GM21515 (cell line): ENCODE results near the gene DSCAM.
"Not testable (repeated sequence)": the region's sequence is repeated elsewhere in the genome, so short reads cannot be mapped to it uniquely, and the experiment has no call there.

Source experiments
- ATAC-seq: cut with Tn5 transposase; IDR thresholded peaks from one replicate; pipeline ENCODE4 v1.9.1; 2021; ENCODE audit not compliant: unreplicated experiment

The DSCAM gene

DNA sequence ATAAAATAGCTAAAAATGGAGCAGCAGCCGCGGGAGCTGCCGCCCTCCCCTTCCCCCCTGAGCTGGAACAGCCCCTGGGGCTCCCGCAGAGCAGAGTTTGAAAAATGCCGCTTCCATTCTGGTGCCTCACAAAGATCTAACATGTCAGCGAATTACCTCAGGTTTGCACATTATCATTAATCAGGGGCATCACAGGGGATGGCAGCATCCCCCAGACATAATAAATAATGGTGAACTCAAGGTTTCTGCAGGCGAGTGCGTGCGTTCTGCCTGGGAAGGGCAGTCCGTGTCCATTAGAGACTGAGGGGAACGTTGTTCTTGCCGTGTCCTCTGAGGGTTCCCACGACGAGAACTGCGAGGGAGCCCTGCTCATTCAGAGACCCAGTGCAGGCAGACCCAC lies 372.4 kb downstream of the DSCAM start:
- no peak for ATAC-seq

DNA sequence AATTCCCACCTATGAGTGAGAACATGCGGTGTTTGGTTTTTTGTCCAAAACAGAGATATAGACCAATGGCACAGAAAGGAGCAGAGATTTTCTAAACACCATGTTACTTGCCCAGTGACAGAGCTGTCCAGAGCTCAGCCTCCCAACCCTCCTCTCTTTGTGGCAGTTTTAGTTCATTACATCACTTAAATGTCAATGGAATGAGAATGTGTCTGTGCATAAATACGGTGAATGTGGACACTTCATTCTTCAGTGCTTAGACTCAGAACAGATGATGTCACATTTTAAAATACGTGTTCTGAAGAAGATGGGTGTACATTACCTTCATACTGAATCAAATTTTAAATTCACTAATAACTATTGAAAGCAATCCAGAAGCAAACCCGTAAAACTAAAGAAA lies 374.9 kb downstream of the DSCAM start:
- no peak for ATAC-seq

DNA sequence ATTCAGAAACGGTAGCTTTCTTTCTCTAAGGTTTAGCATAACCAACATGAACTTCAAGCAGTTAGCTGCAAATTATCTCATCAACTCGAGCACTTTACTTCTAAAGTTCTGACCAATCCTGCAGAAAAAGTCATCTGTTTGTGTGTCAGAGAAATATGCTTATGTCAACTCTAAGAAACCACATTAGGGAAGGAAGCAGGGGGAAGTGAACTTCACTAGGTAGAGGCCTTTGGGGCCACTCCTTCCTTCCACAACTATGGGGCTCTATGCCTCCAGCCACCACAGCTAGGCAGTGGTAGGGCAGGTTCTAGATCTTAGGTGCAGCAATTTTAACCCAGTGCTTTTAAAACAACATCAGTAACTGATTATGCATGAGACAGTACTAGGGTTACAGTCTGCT lies 375.9 kb downstream of the DSCAM start:
- no peak for ATAC-seq

DNA sequence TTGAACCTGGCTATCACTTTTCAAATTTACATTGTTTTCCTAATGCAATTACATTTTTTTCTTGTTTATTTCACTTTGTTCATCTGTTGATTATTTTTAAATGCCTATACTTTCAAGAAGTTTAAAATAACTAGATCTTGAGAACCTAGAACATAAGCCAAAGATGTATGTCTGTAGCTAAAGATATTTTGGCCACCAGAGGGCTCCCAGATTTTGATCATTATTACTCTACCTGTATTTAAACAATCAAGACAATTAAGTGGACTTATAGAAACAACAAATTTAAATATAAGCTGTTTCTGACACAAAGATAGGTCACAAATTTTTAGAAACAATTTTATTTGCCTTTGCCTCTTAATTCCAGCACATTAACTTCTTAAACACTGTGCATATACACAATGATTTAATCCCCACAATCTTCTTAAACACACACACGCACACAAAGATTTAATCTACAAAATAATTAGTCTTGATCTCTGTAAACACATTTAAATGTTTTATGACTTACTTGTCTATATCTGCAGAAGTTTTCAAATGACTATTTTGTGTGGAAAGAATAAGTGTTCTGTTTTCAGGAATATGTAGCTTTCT lies 380.0 kb downstream of the DSCAM start:
- no peak for ATAC-seq

DNA sequence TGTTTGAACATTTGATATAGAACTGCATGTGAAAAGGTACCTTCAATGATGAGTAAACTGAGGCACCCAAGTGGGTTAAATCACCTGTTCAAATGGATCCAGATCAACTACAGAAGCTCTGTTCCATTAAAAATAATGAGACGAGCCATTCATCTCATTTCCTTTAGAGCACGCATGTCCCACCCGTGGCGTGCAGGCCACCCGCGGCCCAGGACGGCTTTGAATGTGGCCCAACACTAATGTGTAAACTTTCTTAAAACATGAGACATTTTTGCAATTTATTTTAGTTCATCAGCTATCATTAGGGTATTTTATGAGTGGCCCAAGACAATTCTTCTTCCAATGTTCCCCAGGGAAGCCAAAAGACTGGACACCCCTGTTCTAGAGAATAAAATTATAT lies 381.6 kb downstream of the DSCAM start:
- no peak for ATAC-seq

DNA sequence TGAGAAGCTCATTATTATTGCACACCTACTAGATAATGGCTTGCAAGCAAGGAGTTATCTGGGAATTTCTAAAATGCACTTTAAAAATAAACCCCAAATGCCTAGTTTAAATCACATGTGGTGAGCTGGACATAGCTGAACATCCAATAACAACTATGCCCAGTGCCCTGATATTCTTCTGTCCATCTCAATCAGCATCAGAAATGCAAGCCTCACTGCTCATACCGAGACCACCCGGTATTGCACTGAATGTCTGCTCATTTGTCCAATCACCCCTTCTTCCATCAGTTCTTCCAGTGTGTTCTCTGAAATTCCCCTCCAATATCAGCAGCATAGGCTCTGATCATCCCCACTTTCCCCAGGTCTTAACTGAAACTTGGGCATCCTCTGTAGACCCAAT lies 383.8 kb downstream of the DSCAM start:
- no peak for ATAC-seq

DNA sequence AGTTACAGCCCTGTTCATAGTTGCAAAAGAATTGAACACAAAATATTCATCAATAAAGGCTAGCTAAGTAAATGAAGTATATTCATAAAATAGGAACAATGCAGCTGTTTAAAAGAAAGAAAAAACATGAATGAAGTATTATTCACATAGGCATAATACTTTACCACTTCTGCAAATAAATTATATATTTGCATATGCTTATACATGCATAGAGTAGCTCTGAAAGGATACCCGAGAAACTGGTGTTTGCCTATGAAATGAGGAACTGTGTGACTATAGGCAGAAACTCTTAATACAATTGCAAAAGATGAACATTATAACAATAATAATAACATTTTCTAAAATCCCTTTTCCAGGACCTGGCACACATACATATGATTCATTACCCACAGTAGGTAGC lies 385.9 kb downstream of the DSCAM start:
- ATAC-seq = no peak

DNA sequence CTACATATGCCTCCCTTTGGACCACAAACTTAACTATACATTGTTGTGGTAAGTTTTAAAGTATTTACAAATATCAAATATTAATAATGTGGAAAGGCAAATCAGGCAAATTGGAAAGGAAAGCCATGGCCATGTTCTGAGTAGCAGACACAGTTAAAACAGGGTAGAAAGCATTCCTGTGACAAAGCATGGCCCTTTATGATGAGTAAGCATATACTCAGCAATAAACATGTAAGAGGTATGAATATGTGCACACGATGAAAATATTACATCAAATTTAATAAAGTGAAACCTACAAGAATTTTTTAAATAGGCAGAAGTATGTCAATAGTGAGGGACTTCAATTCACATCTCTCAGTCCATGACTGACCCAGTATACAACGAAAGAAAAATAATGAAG lies 389.2 kb downstream of the DSCAM start:
- no peak for ATAC-seq

DNA sequence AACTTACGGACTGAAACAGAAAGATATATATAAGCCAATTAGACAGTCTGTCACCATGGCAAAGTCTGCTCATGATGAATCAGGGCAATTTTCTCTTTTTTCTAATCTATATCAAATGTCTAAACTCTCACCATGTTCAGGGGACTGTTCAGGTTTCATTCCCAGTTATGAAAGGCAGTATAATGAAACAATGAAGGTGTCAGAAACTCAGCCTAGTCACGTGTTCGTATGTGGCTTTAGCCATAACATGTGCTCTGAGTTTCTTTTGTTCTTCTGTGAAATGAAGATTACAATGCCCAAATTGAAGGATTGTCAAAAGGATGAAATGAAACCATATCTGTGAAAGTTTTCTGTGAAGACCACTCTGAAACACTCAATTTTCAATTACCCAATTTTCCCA lies 392.9 kb downstream of the DSCAM start:
- ATAC-seq = no peak

DNA sequence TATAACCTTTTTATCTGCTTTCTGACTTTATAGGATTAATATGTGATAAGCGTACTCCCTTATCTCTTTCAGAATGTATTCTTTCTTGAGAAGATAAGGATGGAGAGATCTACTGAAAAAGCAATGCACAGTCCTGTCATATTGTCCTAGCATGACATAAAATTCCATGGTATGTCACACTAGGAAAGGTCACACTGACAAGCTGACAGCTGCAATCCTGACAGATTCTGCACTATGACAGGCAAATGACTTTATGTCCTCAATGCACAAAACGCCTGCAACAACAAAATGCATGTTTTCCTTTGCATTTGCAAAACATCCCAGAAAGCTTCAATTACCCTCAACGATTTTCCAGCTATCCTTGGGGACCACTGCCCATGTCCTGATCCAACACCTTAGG lies 393.8 kb downstream of the DSCAM start:
- ATAC-seq = no peak

DNA sequence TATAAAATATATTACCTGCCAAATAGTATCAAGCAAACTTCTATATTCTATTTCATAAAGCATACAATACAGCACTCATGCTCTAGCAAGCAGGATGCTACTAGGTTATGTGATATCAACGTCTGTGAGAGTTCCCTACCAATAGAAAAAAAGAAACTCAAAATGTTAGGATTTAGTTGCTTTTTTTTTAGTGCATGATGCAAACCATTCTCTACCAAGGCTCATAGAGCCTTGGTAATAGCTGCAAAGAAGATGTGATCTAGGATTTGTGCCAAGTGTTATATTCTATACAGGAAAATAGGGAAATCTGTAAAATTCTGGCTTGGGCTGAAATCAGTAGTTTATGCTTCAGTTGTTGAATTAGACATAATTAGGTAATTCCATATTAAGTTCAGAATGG lies 394.4 kb downstream of the DSCAM start:
- no peak for ATAC-seq

DNA sequence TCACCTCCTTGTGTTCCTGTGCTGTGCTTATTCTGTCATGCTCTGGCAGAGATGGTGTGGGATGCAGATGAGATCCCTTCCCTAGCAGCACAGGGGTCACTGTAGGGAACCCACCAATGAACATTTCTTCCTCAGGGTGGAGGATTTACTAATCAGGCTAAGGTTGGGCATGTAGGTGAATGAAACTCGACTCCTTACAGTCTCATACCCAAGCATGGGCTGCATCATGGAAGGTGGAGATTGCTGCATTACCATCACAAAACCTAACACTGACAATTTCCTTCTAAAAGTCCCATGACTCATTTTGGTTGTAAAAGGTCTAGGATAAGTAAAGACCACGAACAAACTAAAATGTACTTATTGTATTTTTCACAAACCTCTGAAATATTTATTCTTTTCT lies 399.9 kb downstream of the DSCAM start:
- no peak for ATAC-seq

DNA sequence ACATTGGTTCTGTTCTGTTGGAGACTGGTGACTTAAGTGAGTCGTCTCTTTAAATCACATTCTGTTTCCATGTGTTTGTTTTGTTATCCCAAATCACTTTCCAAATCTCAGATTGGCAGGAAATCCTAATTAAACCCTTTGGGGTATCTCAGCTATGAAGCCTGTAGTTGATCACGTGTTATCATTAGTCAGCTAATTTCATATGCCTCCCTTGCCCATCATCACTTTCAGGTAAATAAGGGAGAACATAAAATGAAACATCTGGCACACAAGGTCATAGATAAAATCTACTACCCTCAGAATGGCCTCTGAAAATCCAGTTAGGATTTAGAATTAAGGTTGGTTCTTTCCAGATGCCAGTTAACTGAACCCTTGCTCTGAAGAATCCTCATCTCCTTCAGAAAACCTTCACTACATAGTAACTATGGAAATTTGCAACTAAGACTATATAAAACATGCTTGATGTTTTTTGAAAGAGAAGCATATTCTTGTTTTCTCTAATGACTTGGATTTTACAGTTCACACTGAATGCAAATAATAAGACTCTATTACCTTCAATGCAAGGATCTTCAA lies 401.5 kb downstream of the DSCAM start:
- ATAC-seq = no peak

DNA sequence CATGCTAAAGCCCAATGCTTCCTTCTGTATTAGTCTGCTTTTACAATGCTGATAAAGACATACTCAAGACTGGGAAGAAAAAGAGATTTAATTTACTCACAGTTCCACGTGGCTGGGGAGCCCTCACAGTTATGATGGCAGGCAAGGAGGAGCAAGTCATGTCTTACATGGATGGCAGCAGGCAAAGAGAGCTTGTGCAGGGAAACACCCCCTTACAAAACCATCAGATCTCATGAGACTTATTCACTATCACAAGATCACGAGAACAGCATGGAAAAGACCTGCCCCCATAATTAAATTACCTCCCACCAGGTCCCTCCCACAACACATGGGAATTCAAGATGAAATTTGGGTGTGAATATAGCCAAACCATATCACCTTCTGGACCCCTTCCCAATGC lies 407.4 kb downstream of the DSCAM start:
- ATAC-seq = not testable (repeated sequence)

DNA sequence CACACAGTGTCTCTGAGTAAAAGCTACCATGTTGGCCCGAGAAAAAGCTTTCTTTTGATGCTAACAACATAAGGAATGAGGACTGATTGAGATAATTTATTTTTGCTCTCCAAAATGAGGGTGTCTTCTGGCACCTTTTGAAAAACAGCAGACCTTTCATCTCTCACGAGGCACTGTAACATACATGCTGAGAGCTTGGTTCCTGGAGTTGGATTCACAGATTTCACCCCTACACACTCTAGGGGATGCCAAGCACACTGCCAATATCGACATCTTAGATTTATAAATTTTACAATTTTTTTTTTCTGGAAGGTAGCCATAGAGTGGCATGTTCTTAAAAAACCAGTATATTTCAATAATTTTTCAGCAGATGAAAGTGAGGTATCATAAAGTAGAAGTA lies 408.3 kb downstream of the DSCAM start:
- no peak for ATAC-seq

DNA sequence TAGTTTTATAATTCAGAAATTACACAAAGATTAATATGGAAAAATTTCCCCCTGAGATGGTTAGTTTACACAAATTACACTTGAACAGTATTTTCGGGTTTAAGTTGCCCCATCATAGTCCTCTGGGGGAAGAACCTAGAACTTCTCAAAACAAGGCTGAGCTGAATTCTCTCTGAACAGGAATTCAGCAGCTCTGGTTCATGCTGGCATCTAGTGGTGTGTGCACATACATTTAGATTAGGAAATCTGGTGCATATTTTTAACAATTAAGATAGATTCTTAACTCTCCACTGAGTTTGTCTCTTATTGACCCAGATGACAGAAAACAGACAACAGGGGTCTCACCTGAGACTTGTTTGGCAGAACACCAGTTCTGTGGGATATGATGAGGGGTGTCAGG lies 410.7 kb downstream of the DSCAM start:
- ATAC-seq = no peak

DNA sequence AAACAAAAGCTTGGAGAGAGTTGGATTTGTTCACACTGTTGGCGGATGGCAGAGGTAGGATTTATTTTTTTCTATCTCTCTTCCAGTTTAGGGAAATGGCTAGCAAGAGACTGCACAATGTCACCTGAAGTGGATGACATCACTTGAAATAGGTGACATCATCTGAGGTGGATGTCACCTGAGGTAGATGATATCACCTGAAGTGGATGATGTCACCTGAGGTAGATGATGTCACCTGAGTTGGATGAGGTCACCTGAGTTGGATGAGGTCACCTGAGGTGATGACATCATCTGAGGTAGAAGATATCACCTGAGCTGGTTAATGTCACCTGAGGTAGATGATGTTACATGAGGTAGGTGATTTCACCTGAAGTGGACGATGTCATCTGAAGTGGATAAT lies 413.4 kb downstream of the DSCAM start:
- ATAC-seq = no peak

DNA sequence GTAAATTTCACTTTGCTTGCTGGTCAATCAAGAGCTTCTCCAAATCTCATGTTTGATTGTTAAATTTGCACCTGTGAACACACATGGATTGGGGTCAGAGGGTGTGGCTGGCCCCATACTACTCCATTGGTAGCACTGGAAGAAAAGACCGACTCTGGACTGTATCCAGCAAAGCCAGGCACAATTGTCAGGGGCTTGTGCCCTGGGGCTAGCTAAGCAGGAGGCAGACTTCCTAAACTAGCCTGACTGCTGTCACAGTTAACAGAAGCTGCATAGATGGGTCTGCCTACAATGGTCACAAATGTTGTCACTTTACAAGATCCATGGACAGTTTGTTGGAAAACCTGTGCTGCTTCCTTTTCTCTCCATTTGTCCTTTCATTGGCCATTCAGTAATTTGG lies 421.0 kb downstream of the DSCAM start:
- no peak for ATAC-seq

DNA sequence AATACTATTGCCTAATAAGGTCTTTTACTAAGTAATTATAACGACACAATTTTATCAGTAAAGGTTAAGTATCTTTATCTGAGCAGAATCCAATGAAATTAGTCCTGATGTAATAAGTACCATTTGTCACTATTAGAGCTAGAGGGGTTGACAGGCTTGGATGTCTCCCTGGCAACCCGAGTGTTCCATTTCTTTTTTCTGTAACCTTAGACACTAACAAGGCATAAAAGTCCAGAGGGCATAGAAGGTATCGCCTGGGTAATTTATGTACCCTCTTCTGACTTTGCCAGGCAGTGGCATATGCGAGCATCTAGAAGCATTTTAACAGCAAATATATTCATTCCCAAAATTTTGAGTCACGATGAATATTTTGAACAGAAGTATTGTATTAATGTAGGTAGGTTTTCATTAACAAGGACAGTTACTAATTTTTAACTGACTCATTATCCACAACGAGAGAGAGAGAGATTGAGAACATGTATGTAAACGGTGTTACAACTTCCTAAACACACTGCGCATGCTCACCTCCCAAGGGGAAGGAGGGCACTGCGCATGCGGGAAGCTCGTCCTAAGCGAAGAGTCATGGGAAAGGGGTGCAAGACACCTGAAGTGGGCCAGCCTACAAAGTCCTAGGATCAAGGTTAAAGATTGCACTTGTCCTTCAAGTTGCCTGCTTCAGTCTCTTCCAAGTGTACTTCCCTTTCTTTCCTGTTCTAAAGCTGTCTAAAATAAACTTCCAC lies 423.9 kb downstream of the DSCAM start:
- no peak for ATAC-seq

DNA sequence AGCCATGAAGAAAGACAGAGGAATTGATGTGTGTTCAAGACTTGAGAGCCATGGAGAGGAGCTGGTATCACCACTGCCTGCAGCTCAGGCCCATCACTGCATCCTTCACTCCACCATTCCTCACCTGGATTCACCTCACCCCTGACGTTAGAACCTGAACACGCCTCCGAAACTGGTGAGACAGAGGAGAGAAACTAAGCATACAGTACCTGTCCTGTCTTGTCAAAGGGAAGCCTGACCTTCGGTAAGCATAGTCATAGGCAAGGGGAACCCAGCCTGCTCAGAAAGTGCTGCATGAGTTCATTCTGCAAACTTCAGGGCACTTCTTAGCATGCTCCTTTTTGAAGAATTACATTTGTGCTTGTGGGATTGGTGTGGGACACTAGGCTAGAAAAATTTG lies 425.8 kb downstream of the DSCAM start:
- no peak for ATAC-seq

DNA sequence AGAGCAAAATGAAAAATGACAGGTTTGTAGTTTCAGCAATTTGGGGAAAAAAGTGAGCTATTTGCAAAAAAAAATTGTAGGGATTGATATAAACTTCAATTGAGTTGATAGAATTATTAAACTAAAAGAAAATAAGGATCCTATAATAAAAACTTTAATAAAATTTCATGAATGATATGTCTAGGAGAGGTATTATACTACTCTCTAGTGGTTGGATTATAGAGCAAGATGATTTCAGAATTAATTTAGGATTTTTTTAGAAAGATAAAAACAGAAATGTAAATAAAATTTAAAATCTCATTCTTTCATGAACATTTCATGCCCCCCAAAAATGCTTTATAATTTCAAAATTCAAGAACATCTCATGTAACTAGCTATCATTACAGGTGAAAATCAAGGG lies 430.4 kb downstream of the DSCAM start:
- no peak for ATAC-seq

DNA sequence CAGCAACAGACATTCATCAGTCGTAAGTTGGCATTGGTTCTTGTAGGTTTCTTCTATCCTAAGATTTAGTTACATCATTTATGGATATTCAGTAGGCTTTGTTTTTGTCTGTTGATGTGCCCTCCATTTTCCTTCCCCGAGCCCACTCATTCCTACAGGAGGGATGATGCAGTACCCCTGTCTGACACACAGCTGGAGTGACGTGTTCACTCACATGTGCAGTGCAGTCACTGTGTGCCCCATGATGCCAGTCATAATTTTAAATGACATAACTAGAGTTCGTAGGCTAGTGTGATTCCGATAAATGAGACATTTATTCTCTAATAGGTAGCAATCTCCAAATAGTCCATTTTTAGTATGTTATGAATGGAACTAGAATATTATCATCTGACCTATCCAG lies 438.4 kb downstream of the DSCAM start:
- no peak for ATAC-seq

DNA sequence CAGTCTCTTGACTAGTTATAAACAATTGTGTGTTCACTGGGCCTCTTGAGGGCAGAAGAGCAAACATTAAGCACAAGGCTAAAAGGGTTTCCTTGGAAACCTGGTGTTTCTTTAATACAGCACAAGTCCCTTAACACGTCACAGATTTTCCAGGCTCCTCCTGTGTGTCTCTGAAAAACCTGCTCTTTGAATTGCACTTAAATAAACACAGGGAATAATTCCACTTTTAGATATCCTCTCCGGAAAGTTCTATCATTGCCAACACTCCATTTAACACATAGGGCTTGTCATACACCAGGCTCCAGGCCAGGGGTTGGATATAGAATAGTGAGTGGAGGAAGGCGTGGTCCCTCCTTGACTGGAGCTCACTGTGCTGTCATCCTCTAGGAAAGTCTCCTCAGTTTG lies 442.6 kb downstream of the DSCAM start:
- ATAC-seq = no peak
